NT2/D1 (cell line): ENCODE measurements around the gene AQP10.

Experiments used
- SUZ12 ChIP-seq: IDR thresholded peaks from 2 replicates; pipeline ENCODE4 v1.6.1; 2011; ENCODE audit not compliant: insufficient read length, insufficient read depth; ENCODE audit errors: extremely low read depth
- YY1 ChIP-seq: IDR thresholded peaks from 2 replicates; pipeline ENCODE4 v1.6.1; 2011; ENCODE audit not compliant: insufficient read length, insufficient read depth
- ZNF274 ChIP-seq: IDR thresholded peaks from 2 replicates; pipeline ENCODE4 v1.6.1; 2011; ENCODE audit warnings: mild to moderate bottlenecking, low read depth, low read length

DNA sequence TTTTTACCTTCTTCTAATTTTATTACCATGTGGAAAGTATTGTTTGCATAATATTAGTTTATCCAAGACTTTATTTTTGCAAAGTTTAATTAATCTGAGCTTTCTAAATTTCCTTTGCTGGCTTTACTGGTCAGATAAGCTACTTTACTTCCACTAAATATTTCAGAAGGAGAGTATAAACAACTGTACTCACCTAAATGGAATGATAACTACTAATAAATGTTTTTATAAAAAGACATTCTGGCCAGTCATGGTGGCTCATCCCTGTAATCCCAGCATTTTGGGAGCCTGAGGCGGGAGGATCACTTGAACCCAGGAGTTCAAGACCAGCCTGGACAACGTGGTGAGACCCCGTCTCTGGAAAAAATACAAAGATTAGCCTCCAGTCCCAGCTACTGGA, 40.5 kb downstream of the AQP10 start:
- TF ChIP-seq SUZ12 (no peak), ZNF274 (no peak), YY1 (no peak)
